GM23338 (cell line): Measurements from ENCODE around the gene ARMC5. TPM values are rescaled to one million over a fixed set of nuclear protein-coding genes. Genes with fewer than 3 reads are reported as not detected.
A peak's percentile ranks its signal among the peaks of the same experiment; 100 is the strongest.

ENCODE experiments used
- ATAC-seq: fragments of 200-7000 bp; cut with Tn5 transposase; 3 replicates; pipeline ENCODE4 v1.9.1; 2020
- DNase-seq: peaks from one replicate; pipeline ENCODE4 v3.0.0-alpha.2; 2015; ENCODE audit warnings: low spot score
- H2AFZ ChIP-seq: fragments of 200-600 bp; sonication (generic); 2 replicates; pipeline ENCODE4 v1.8.0; 2016; ENCODE audit warnings: antibody characterized with exemption, mild to moderate bottlenecking, moderate library complexity
- H3F3A ChIP-seq: fragments of 200-600 bp; sonication (generic); replicated peaks from 2 replicates; pipeline ENCODE4 v1.8.0; 2017; ENCODE audit warnings: antibody characterized with exemption, mixed run types, low read depth
- H3K27ac ChIP-seq: fragments of 200-600 bp; sonication (generic); 2 replicates; pipeline ENCODE4 v1.6.1; 2016; ENCODE audit warnings: low read depth
- H3K27me3 ChIP-seq: fragments of 200-600 bp; sonication (generic); 2 replicates; pipeline ENCODE4 v1.8.0; 2016; ENCODE audit warnings: mild to moderate bottlenecking, mixed run types, moderate library complexity; ENCODE audit not compliant: insufficient read depth
- H3K36me3 ChIP-seq: fragments of 200-600 bp; sonication (generic); 2 replicates; pipeline ENCODE4 v1.8.0; 2016; ENCODE audit warnings: mild to moderate bottlenecking; ENCODE audit not compliant: insufficient read depth
- H3K4me1 ChIP-seq: fragments of 200-600 bp; sonication (generic); 2 replicates; pipeline ENCODE4 v1.8.0; 2016; ENCODE audit warnings: mild to moderate bottlenecking, moderate library complexity; ENCODE audit not compliant: insufficient read depth
- H3K4me2 ChIP-seq: fragments of 200-600 bp; sonication (generic); 2 replicates; pipeline ENCODE4 v1.7.1; 2017; ENCODE audit warnings: mixed run types
- H3K4me3 ChIP-seq: fragments of 200-600 bp; sonication (generic); 2 replicates; pipeline ENCODE4 v1.6.1; 2016; ENCODE audit warnings: mixed run types
- H3K79me2 ChIP-seq: fragments of 200-600 bp; sonication (generic); replicated peaks from 2 replicates; pipeline ENCODE4 v1.8.0; 2017; ENCODE audit warnings: mild to moderate bottlenecking; ENCODE audit not compliant: insufficient read depth
- H3K9me2 ChIP-seq: fragments of 200-600 bp; sonication (generic); 2 replicates; pipeline ENCODE4 v1.8.0; 2017; ENCODE audit not compliant: insufficient read depth
- H4K20me1 ChIP-seq: fragments of 200-600 bp; sonication (generic); replicated peaks from 2 replicates; pipeline ENCODE4 v1.8.0; 2017; ENCODE audit warnings: mild to moderate bottlenecking; ENCODE audit not compliant: insufficient read depth
- H3K27ac Mint-ChIP-seq: 2 replicates; pipeline ENCODE4 v1.8.0; 2020; ENCODE audit warnings: inconsistent platforms, mild to moderate bottlenecking, moderate library complexity, mixed read lengths
- H3K27me3 Mint-ChIP-seq: 3 replicates; pipeline ENCODE4 v1.8.0; 2022; ENCODE audit warnings: low read depth, mild to moderate bottlenecking, moderate library complexity, mixed read lengths, inconsistent platforms; ENCODE audit not compliant: insufficient read depth, poor library complexity
- H3K36me3 Mint-ChIP-seq: 3 replicates; pipeline ENCODE4 v1.8.0; 2021; ENCODE audit warnings: low read depth, mild to moderate bottlenecking, inconsistent platforms, moderate library complexity, mixed read lengths
- H3K4me1 Mint-ChIP-seq: 3 replicates; pipeline ENCODE4 v1.8.0; 2020; ENCODE audit warnings: mild to moderate bottlenecking, inconsistent platforms, mixed read lengths
- H3K4me3 Mint-ChIP-seq: 3 replicates; pipeline ENCODE4 v1.8.0; 2021; ENCODE audit warnings: moderate library complexity, mild to moderate bottlenecking, inconsistent platforms, mixed read lengths
- H3K9me3 Mint-ChIP-seq: 3 replicates; pipeline ENCODE4 v1.8.0; 2020; ENCODE audit warnings: moderate library complexity, mild to moderate bottlenecking, inconsistent platforms, mixed read lengths
- CREB1 ChIP-seq: fragments of 250-450 bp; sonication (Bioruptor Pico); IDR thresholded peaks from 2 replicates; pipeline ENCODE4 v1.5.0; 2020; ENCODE audit warnings: low read depth, mild to moderate bottlenecking, moderate library complexity
- ETS1 ChIP-seq: IDR thresholded peaks from 2 replicates; pipeline ENCODE4 v1.6.1; 2016; ENCODE audit warnings: antibody characterized with exemption
- EZH2 ChIP-seq: fragments of 200-600 bp; sonication (generic); IDR thresholded peaks from one replicate; pipeline ENCODE4 v1.8.0; 2017; ENCODE audit warnings: antibody characterized with exemption, mild to moderate bottlenecking, low read depth; ENCODE audit not compliant: unreplicated experiment
- NANOG ChIP-seq: IDR thresholded peaks from 2 replicates; pipeline ENCODE4 v1.6.1; 2016; ENCODE audit warnings: antibody characterized with exemption, borderline replicate concordance
- POLR2AphosphoS5 ChIP-seq: IDR thresholded peaks from 2 replicates; pipeline ENCODE4 v1.6.1; 2016; ENCODE audit warnings: antibody characterized with exemption, low read depth
- STAT1 ChIP-seq: IDR thresholded peaks from one replicate; pipeline ENCODE4 v1.6.1; 2016; ENCODE audit warnings: antibody characterized with exemption; ENCODE audit not compliant: unreplicated experiment
- ZNF114 ChIP-seq: fragments of 250-450 bp; sonication (Bioruptor Pico); IDR thresholded peaks from 2 replicates; pipeline ENCODE4 v1.5.0; 2020; ENCODE audit warnings: mild to moderate bottlenecking, moderate library complexity
- ZNF331 ChIP-seq: fragments of 250-450 bp; sonication (Bioruptor Pico); IDR thresholded peaks from 2 replicates; pipeline ENCODE4 v1.5.0; 2020; ENCODE audit warnings: low read depth, mild to moderate bottlenecking, moderate library complexity
- ZNF462 ChIP-seq: fragments of 250-450 bp; sonication (Bioruptor Pico); IDR thresholded peaks from 2 replicates; pipeline ENCODE4 v1.5.0; 2020; ENCODE audit warnings: mild to moderate bottlenecking, moderate library complexity
- polyA plus RNA-seq: library from polyadenylated mRNA; unstranded; fragments of >200 nt; fragmentation: Nextera tagmentation; extraction: Ambion mirVana; gene quantifications from 2 replicates; pipeline ENCODE4 v1.2.1, GENCODE V29; 2016
- total RNA-seq: library from RNA; depleted of rRNA; stranded (reverse); fragments of >200 nt; shearing (Covaris generic); gene quantifications from 2 replicates; pipeline ENCODE4 v1.2.3, GENCODE V29; 2014

Gene ARMC5
- total and polyA plus RNA-seq, 2 experiments from 2014 or later = 5.9 to 11.3 TPM

GRCh38 chr16:31451681-31452351 lies 7.5 kb upstream of the ARMC5 start (continued):
- TF ChIP-seq EZH2 = no peak

- H3K4me3 Mint-ChIP-seq = peak overlapping the region; percentile 38; the same call in 1 of the 3 replicates
- H2AFZ ChIP-seq = no peak overlapping the region
- no peaks in the 10 kb centered on the region for H3K27me3 ChIP-seq
- peaks cover 16% of the 10 kb centered on the region; the same call in 2 of the 3 replicates for H3K36me3 Mint-ChIP-seq
- H3K9me2 ChIP-seq = no peaks in the 10 kb centered on the region
- peak overlapping the region; percentile 64; the same call in 1 of the 2 replicates for H3K27ac Mint-ChIP-seq
- peak; percentile 42 for DNase-seq
- peak; percentile 9; the same call in 1 of the 3 replicates for ATAC-seq
- no peak overlapping the region for H3K27ac ChIP-seq
- peaks cover 14% of the 10 kb centered on the region for H3K27me3 Mint-ChIP-seq
- H3K36me3 ChIP-seq = no peaks in the 10 kb centered on the region
- H3K4me3 ChIP-seq = no peak overlapping the region
- no peaks in the 10 kb centered on the region for H3K9me3 Mint-ChIP-seq
- H3K4me1 Mint-ChIP-seq = peaks cover 42% of the 10 kb centered on the region
- H3K4me1 ChIP-seq = peaks cover 37% of the 10 kb centered on the region
- peaks cover 5% of the 10 kb centered on the region; the same call in 1 of the 2 replicates for H3F3A ChIP-seq
- H3K79me2 ChIP-seq = peaks cover 22% of the 10 kb centered on the region
- H4K20me1 ChIP-seq = peaks cover 18% of the 10 kb centered on the region
- H3K4me2 ChIP-seq = peak overlapping the region; percentile 72
- no peak for TF ChIP-seq CREB1 (CRISPR knock-in tag)
Observed at GRCh38 chr16:31452631-31453106, 6.6 kb upstream of the ARMC5 start.

- Mint-ChIP-seq H3K27me3 (peaks cover 14% of the 10 kb centered on the region), H3K36me3 (peaks cover 21% of the 10 kb centered on the region; the same call in 2 of the 3 replicates), H3K27ac (peak overlapping the region; percentile 54), H3K4me3 (no peak overlapping the region), H3K4me1 (peaks cover 47% of the 10 kb centered on the region), H3K9me3 (peaks cover 4% of the 10 kb centered on the region; the same call in 2 of the 3 replicates)
- Histone ChIP-seq H4K20me1 (peaks cover 19% of the 10 kb centered on the region), H3K4me2 (peak overlapping the region; percentile 72), H3K4me3 (0 out of 2 replicates have a peak overlapping the region, but pooled peaks have one; percentile 30), H2AFZ (no peak overlapping the region), H3K4me1 (peaks cover 41% of the 10 kb centered on the region), H3K27ac (peak overlapping the region; percentile 59), H3K36me3 (no peaks in the 10 kb centered on the region), H3F3A (peaks cover 5% of the 10 kb centered on the region; the same call in 1 of the 2 replicates), H3K9me2 (no peaks in the 10 kb centered on the region), H3K27me3 (no peaks in the 10 kb centered on the region), H3K79me2 (peaks cover 26% of the 10 kb centered on the region)
- ATAC-seq = peak; percentile 18
- peak; percentile 62 for DNase-seq
- TF ChIP-seq STAT1 (no peak), ZNF331 (CRISPR knock-in tag) (no peak), POLR2AphosphoS5 (no peak), ZNF114 (CRISPR knock-in tag) (no peak), CREB1 (CRISPR knock-in tag) (no peak), ZNF462 (CRISPR knock-in tag) (no peak), NANOG (no peak), ETS1 (no peak)
Observed at GRCh38 chr16:31453255-31454204, 5.8 kb upstream of the ARMC5 start.
